Right lung (tissue), 5 donors: ENCODE data around the gene LRRC4C. TPM values are rescaled to one million over a fixed set of nuclear protein-coding genes. Genes with fewer than 3 reads are reported as not detected.

Experiments used
- DNase-seq, 2 donors: peaks; one replicate each; pipeline ENCODE4 v3.0.0-alpha.2; 2013
- polyA plus RNA-seq, 5 donors: library from polyadenylated mRNA; unstranded; fragments of 120-200 nt; gene quantifications; one replicate each; pipeline versions ENCODE4 v1.2.1 to v1.2.3, GENCODE V29; 2013; ENCODE audit warnings: inconsistent platforms in 1 of 5, low replicate concordance in 1 of 5; ENCODE audit not compliant: insufficient read length in 5 of 5, insufficient read depth in 1 of 5

LRRC4C gene
- polyA plus RNA-seq, 5 donors = 3.1 to 5.9 (median 4.8) TPM

GRCh38 chr11:41419901-41420300 is 39.6 kb downstream of the LRRC4C start:
- DNase-seq = no peak

GRCh38 chr11:41414771-41415440 is 44.5 kb downstream of the LRRC4C start:
- DNase-seq = no peak

- DNase-seq = no peak
Observed at GRCh38 chr11:41413843-41414242, 45.6 kb downstream of the LRRC4C start.

- DNase-seq = no peak
Observed at GRCh38 chr11:41405812-41406211, 53.6 kb downstream of the LRRC4C start.

GRCh38 chr11:41404109-41404508 is 55.3 kb downstream of the LRRC4C start:
- no peak for DNase-seq

GRCh38 chr11:41403458-41403857 is 56.0 kb downstream of the LRRC4C start:
- DNase-seq = no peak

GRCh38 chr11:41400819-41401382 is 58.6 kb downstream of the LRRC4C start:
- DNase-seq = no peak

- DNase-seq = no peak
Observed at GRCh38 chr11:41400124-41400523, 59.3 kb downstream of the LRRC4C start.

- no peak for DNase-seq
Observed at GRCh38 chr11:41399323-41399722, 60.1 kb downstream of the LRRC4C start.

GRCh38 chr11:41398175-41398574 is 61.3 kb downstream of the LRRC4C start:
- peak in 1 of 2 donors; percentile 24 for DNase-seq

- no peak for DNase-seq
Observed at GRCh38 chr11:41394521-41395195, 64.8 kb downstream of the LRRC4C start.

- DNase-seq = no peak
Observed at GRCh38 chr11:41392596-41392995, 66.9 kb downstream of the LRRC4C start.

- no peak for DNase-seq
Observed at GRCh38 chr11:41389623-41390130, 69.8 kb downstream of the LRRC4C start.

- no peak for DNase-seq
Observed at GRCh38 chr11:41384329-41384728, 75.1 kb downstream of the LRRC4C start.

- DNase-seq = no peak
Observed at GRCh38 chr11:41383768-41384167, 75.7 kb downstream of the LRRC4C start.

GRCh38 chr11:41382927-41383326 is 76.5 kb downstream of the LRRC4C start:
- DNase-seq = no peak

- DNase-seq = no peak
Observed at GRCh38 chr11:41379084-41379483, 80.4 kb downstream of the LRRC4C start.

GRCh38 chr11:41377709-41378394 is 81.6 kb downstream of the LRRC4C start:
- DNase-seq = no peak

GRCh38 chr11:41351825-41352224 is 107.6 kb downstream of the LRRC4C start:
- no peak for DNase-seq

GRCh38 chr11:41346042-41346441 is 113.4 kb downstream of the LRRC4C start:
- DNase-seq = no peak

GRCh38 chr11:41334007-41334933 is 125.2 kb downstream of the LRRC4C start:
- DNase-seq = peak; percentile 7 to 16
